ENCODE data around the gene SMIM41. TPM values are rescaled to one million over a fixed set of nuclear protein-coding genes. Genes with fewer than 3 reads are reported as not detected.

Gene SMIM41
- total and polyA plus RNA-seq, 4 donors: 0.03 to 0.50 (median 0.24) TPM; not detected in 1

DNA sequence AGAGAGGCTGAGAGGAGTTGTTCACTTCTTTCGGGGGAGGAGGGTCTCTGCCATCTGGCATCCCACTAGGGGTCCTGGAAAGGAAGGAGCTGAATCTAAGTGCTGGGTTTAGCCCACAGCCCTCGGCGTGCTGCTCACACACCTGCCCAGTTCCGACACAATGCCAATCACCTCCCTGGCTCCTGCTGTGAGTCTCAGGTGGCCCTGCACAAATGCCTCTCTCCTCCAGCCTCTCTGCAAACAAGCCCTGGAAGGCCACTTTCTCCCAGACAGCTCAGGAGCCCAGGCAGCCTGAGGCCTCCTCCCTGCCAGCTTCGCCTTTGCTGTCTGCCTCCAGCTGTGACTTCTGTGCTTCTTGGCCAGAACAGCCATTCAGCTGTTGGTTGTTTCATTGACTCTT, 51.2 kb downstream of the SMIM41 start:
- WGBS: 89% methylated on average over 5 of the region's 5 CpGs

DNA sequence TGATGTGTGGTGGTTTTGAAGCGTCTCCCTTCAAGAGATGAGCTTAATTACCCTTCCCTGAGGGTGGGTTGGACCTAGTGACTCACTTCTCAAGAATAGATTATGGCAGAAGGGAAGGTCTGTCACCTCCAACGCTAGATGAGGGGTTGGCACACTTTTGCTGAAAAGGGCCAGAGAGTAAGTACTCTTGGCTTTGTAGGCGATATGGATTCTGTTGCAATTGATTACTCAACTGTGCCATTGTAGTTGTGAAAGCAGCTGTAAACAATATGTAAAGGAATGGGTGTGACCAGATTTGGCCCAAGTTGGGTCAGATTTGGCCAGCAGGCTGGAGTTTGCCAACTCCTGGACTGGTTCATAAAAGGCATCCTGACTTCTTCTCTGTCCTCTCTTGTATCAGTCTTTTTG, 53.3 kb downstream of the SMIM41 start:
- Histone ChIP-seq H3K9ac (ENCODE audit: low read depth in 1 of 2, low read length in 2 of 2) (no peak overlapping the region), H3K4me3 (ENCODE audit: low read depth in 1 of 3, low read length in 3 of 3) (no peak overlapping the region), H3K36me3 (ENCODE audit: control insufficient read depth in 4 of 4, insufficient read depth in 3 of 4, low read depth in 1 of 4, low read length in 3 of 4) (no peaks in the 10 kb centered on the region), H3K27ac (ENCODE audit: low read depth in 1 of 2, low read length in 2 of 2) (no peak overlapping the region), H3K27me3 (ENCODE audit: control insufficient read depth in 4 of 4, insufficient read depth in 4 of 4, low read length in 3 of 4) (no peaks in the 10 kb centered on the region), H3K9me3 (ENCODE audit: control insufficient read depth in 4 of 4, low read length in 3 of 4) (no peaks in the 10 kb centered on the region), H3K4me1 (ENCODE audit: control insufficient read depth in 4 of 4, insufficient read depth in 4 of 4, low read length in 3 of 4) (peaks cover 0 to 2% (median 0%) of the 10 kb centered on the region in 4 donors)
- DNase-seq (ENCODE audit: low spot score): no peak
- TF ChIP-seq, protein P1, sequence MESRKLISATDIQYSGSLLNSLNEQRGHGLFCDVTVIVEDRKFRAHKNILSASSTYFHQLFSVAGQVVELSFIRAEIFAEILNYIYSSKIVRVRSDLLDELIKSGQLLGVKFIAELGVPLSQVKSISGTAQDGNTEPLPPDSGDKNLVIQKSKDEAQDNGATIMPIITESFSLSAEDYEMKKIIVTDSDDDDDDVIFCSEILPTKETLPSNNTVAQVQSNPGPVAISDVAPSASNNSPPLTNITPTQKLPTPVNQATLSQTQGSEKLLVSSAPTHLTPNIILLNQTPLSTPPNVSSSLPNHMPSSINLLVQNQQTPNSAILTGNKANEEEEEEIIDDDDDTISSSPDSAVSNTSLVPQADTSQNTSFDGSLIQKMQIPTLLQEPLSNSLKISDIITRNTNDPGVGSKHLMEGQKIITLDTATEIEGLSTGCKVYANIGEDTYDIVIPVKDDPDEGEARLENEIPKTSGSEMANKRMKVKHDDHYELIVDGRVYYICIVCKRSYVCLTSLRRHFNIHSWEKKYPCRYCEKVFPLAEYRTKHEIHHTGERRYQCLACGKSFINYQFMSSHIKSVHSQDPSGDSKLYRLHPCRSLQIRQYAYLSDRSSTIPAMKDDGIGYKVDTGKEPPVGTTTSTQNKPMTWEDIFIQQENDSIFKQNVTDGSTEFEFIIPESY (IDR thresholded peaks at IDR 0.05): no peak
- TF ChIP-seq, protein P2, sequence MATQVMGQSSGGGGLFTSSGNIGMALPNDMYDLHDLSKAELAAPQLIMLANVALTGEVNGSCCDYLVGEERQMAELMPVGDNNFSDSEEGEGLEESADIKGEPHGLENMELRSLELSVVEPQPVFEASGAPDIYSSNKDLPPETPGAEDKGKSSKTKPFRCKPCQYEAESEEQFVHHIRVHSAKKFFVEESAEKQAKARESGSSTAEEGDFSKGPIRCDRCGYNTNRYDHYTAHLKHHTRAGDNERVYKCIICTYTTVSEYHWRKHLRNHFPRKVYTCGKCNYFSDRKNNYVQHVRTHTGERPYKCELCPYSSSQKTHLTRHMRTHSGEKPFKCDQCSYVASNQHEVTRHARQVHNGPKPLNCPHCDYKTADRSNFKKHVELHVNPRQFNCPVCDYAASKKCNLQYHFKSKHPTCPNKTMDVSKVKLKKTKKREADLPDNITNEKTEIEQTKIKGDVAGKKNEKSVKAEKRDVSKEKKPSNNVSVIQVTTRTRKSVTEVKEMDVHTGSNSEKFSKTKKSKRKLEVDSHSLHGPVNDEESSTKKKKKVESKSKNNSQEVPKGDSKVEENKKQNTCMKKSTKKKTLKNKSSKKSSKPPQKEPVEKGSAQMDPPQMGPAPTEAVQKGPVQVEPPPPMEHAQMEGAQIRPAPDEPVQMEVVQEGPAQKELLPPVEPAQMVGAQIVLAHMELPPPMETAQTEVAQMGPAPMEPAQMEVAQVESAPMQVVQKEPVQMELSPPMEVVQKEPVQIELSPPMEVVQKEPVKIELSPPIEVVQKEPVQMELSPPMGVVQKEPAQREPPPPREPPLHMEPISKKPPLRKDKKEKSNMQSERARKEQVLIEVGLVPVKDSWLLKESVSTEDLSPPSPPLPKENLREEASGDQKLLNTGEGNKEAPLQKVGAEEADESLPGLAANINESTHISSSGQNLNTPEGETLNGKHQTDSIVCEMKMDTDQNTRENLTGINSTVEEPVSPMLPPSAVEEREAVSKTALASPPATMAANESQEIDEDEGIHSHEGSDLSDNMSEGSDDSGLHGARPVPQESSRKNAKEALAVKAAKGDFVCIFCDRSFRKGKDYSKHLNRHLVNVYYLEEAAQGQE (IDR thresholded peaks at IDR 0.05): no peak
- TF ChIP-seq GABPA (IDR thresholded peaks at IDR 0.05 in 1 of 2, conservative IDR thresholded peaks at IDR 0.05 in 1 of 2) (no peak), FOXA2 (IDR thresholded peaks at IDR 0.05) (no peak), SP1 (IDR thresholded peaks at IDR 0.05) (no peak), TAF1 (conservative IDR thresholded peaks at IDR 0.05) (no peak), NR2F2 (IDR thresholded peaks at IDR 0.05) (no peak), HNF4G (IDR thresholded peaks at IDR 0.05) (no peak), HNF4A (conservative IDR thresholded peaks at IDR 0.05) (no peak), FOXA1 (IDR thresholded peaks at IDR 0.05) (no peak), RAD21 (IDR thresholded peaks at IDR 0.05) (no peak), JUND (IDR thresholded peaks at IDR 0.05) (no peak), YY1 (IDR thresholded peaks at IDR 0.05) (no peak), RXRA (IDR thresholded peaks at IDR 0.05) (no peak)
- TF ChIP-seq, protein P3, sequence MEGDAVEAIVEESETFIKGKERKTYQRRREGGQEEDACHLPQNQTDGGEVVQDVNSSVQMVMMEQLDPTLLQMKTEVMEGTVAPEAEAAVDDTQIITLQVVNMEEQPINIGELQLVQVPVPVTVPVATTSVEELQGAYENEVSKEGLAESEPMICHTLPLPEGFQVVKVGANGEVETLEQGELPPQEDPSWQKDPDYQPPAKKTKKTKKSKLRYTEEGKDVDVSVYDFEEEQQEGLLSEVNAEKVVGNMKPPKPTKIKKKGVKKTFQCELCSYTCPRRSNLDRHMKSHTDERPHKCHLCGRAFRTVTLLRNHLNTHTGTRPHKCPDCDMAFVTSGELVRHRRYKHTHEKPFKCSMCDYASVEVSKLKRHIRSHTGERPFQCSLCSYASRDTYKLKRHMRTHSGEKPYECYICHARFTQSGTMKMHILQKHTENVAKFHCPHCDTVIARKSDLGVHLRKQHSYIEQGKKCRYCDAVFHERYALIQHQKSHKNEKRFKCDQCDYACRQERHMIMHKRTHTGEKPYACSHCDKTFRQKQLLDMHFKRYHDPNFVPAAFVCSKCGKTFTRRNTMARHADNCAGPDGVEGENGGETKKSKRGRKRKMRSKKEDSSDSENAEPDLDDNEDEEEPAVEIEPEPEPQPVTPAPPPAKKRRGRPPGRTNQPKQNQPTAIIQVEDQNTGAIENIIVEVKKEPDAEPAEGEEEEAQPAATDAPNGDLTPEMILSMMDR (IDR thresholded peaks at IDR 0.05; ENCODE audit: low read depth, low read length, missing input control): no peak
- TF ChIP-seq, protein P4, sequence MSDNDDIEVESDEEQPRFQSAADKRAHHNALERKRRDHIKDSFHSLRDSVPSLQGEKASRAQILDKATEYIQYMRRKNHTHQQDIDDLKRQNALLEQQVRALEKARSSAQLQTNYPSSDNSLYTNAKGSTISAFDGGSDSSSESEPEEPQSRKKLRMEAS (IDR thresholded peaks at IDR 0.05): no peak
- 65% methylated on average over 3 of the region's 3 CpGs for WGBS

More for the DNA sequence above, 51.2 kb downstream of the SMIM41 start:
- DNase-seq (ENCODE audit: low spot score): peak; percentile 17
- no peaks in the 10 kb centered on the region for H3K27me3 ChIP-seq (ENCODE audit: control insufficient read depth in 4 of 4, insufficient read depth in 4 of 4, low read length in 3 of 4)
- H3K27ac ChIP-seq (ENCODE audit: low read depth in 1 of 2, low read length in 2 of 2): no peak overlapping the region
- TF ChIP-seq RXRA (IDR thresholded peaks at IDR 0.05) (no peak), EGR1 (IDR thresholded peaks at IDR 0.05; ENCODE audit: low read depth in 2 of 2) (no peak)
- TF ChIP-seq, protein P1 (IDR thresholded peaks at IDR 0.05): no peak
- TF ChIP-seq, protein P2 (IDR thresholded peaks at IDR 0.05): no peak
- H3K36me3 ChIP-seq (ENCODE audit: control insufficient read depth in 4 of 4, insufficient read depth in 3 of 4, low read depth in 1 of 4, low read length in 3 of 4): no peaks in the 10 kb centered on the region
- no peak overlapping the region for H3K9ac ChIP-seq (ENCODE audit: low read depth in 1 of 2, low read length in 2 of 2)
- H3K4me1 ChIP-seq (ENCODE audit: control insufficient read depth in 4 of 4, insufficient read depth in 4 of 4, low read length in 3 of 4): peaks cover 0 to 2% (median 0%) of the 10 kb centered on the region in 4 donors
- H3K4me3 ChIP-seq (ENCODE audit: low read depth in 1 of 3, low read length in 3 of 3): no peak overlapping the region
- no peaks in the 10 kb centered on the region for H3K9me3 ChIP-seq (ENCODE audit: control insufficient read depth in 4 of 4, low read length in 3 of 4)
